HepG2 (cell line): ENCODE measurements around the gene DERL2. TPM values are rescaled to one million over a fixed set of nuclear protein-coding genes. Genes with fewer than 3 reads are reported as not detected.

Experiments
- DPF2 ChIP-seq: sonication (generic); formaldehyde crosslinking; IDR thresholded peaks from 2 replicates; pipeline ENCODE4 v1.4.0; 2020; ENCODE audit warnings: mild to moderate bottlenecking, low read depth, missing genetic modification reagents, borderline replicate concordance
- HMGA1 ChIP-seq: sonication (generic); formaldehyde crosslinking; conservative IDR thresholded peaks from 2 replicates; pipeline ENCODE4 v1.4.0; 2020; ENCODE audit warnings: missing genetic modification reagents
- MIER3 ChIP-seq: IDR thresholded peaks from 2 replicates; pipeline ENCODE4 v1.6.1; 2016; ENCODE audit warnings: missing compliant biosample characterization, borderline replicate concordance
- NFE2L2 ChIP-seq: fragments of 150-350 bp; IDR thresholded peaks from 2 replicates; pipeline ENCODE4 v1.6.1; 2014; ENCODE audit warnings: low read length
- SAFB2 ChIP-seq: sonication (generic); formaldehyde crosslinking; IDR thresholded peaks from 2 replicates; pipeline ENCODE4 v1.5.1; 2020; ENCODE audit warnings: missing genetic modification reagents, low read depth, mild to moderate bottlenecking, borderline replicate concordance
- SMAD9 ChIP-seq: sonication (generic); formaldehyde crosslinking; IDR thresholded peaks from 2 replicates; pipeline ENCODE4 v1.5.1; 2020; ENCODE audit warnings: mild to moderate bottlenecking, missing genetic modification reagents
- SP1 ChIP-seq, 2 experiments: fragments of 450-650 bp in 1 of 2; sonication (generic) in 1 of 2; formaldehyde crosslinking in 1 of 2; IDR thresholded peaks; 2 replicates each; pipeline versions ENCODE4 v1.4.0 to v1.6.1; 2016 to 2020; ENCODE audit warnings: missing genetic modification reagents in 1 of 2
- ZFYVE20 ChIP-seq: sonication (generic); formaldehyde crosslinking; IDR thresholded peaks from 2 replicates; pipeline ENCODE4 v1.8.0; 2023; ENCODE audit warnings: low read depth, mild to moderate bottlenecking, moderate library complexity, missing genetic modification reagents, borderline replicate concordance
- ZNF256 ChIP-seq: sonication (generic); formaldehyde crosslinking; conservative IDR thresholded peaks from 2 replicates; pipeline ENCODE4 v1.4.0; 2020; ENCODE audit warnings: missing genetic modification reagents
- ZNF274 ChIP-seq: sonication (generic); formaldehyde crosslinking; IDR thresholded peaks from 2 replicates; pipeline ENCODE4 v1.5.1; 2020; ENCODE audit warnings: mild to moderate bottlenecking, missing genetic modification reagents
- ZNF451 ChIP-seq: sonication (generic); formaldehyde crosslinking; IDR thresholded peaks from 2 replicates; pipeline ENCODE4 v1.5.0; 2020; ENCODE audit warnings: mild to moderate bottlenecking, missing genetic modification reagents
- ZNF572 ChIP-seq: sonication (generic); formaldehyde crosslinking; IDR thresholded peaks from 2 replicates; pipeline ENCODE4 v1.5.1; 2020; ENCODE audit warnings: mild to moderate bottlenecking, missing genetic modification reagents
- ZNF616 ChIP-seq: sonication (generic); formaldehyde crosslinking; IDR thresholded peaks from 2 replicates; pipeline ENCODE4 v1.5.0; 2020; ENCODE audit warnings: low read depth, mild to moderate bottlenecking, missing genetic modification reagents
- ZNF792 ChIP-seq: IDR thresholded peaks from 2 replicates; pipeline ENCODE4 v1.6.1; 2016
- ZNF883 ChIP-seq: sonication (generic); formaldehyde crosslinking; IDR thresholded peaks from 2 replicates; pipeline ENCODE4 v1.5.1; 2020; ENCODE audit warnings: mild to moderate bottlenecking, missing genetic modification reagents; ENCODE audit errors: not compliant biosample characterization
- ZSCAN9 ChIP-seq: IDR thresholded peaks from 2 replicates; pipeline ENCODE4 v1.6.1; 2016; ENCODE audit warnings: borderline replicate concordance
- polyA plus RNA-seq, 8 experiments: library from polyadenylated mRNA; depleted of rRNA in 3 of 8; stranded (reverse) in 7 of 8; unstranded in 1 of 8; fragments of >200 nt; fragmentation: Illumina TruSeq in 4 of 8; extraction: Trizol in 4 of 8; gene quantifications; 2 replicates each; pipeline versions ENCODE4 v1.2.1 to v1.2.3, GENCODE V29; 2011 to 2016; ENCODE audit warnings: low read depth in 4 of 8, missing spikeins in 1 of 8, mixed read lengths in 1 of 8; ENCODE audit not compliant: insufficient read depth in 1 of 8
- total RNA-seq, 5 experiments: library from RNA; depleted of rRNA; stranded (reverse); fragments of >200 nt; fragmentation: Illumina TruSeq; extraction: Trizol; gene quantifications; 2 replicates each; pipeline ENCODE4 v1.2.3, GENCODE V29; 2016; ENCODE audit warnings: low read depth in 1 of 5
- TF ChIP-seq, protein P1 (sequence below): sonication (generic); formaldehyde crosslinking; IDR thresholded peaks from 2 replicates; pipeline ENCODE4 v1.5.0; 2020; ENCODE audit warnings: mild to moderate bottlenecking, missing genetic modification reagents, borderline replicate concordance
- TF ChIP-seq, protein P2 (sequence below): sonication (generic); formaldehyde crosslinking; IDR thresholded peaks from 2 replicates; pipeline ENCODE4 v1.4.0; 2020; ENCODE audit warnings: missing genetic modification reagents, borderline replicate concordance
- TF ChIP-seq, protein P3 (sequence below): IDR thresholded peaks from 2 replicates; pipeline ENCODE4 v1.6.1; 2016; ENCODE audit warnings: missing genetic modification reagents, missing compliant biosample characterization
- TF ChIP-seq, protein P4 (sequence below), 2 experiments: fragments of 450-650 bp in 1 of 2; sonication (generic) in 1 of 2; formaldehyde crosslinking; IDR thresholded peaks; 2 replicates each; pipeline versions ENCODE4 v1.5.0 to v1.8.0; 2020 to 2022; ENCODE audit warnings: mild to moderate bottlenecking in 1 of 2, missing genetic modification reagents in 1 of 2

DERL2 gene
- total and polyA plus RNA-seq, 2 of the 13 experiments (the other 11 are each of a cell fraction or from before 2014, with no cell fraction given) = 59.3 to 65.2 TPM

DNA sequence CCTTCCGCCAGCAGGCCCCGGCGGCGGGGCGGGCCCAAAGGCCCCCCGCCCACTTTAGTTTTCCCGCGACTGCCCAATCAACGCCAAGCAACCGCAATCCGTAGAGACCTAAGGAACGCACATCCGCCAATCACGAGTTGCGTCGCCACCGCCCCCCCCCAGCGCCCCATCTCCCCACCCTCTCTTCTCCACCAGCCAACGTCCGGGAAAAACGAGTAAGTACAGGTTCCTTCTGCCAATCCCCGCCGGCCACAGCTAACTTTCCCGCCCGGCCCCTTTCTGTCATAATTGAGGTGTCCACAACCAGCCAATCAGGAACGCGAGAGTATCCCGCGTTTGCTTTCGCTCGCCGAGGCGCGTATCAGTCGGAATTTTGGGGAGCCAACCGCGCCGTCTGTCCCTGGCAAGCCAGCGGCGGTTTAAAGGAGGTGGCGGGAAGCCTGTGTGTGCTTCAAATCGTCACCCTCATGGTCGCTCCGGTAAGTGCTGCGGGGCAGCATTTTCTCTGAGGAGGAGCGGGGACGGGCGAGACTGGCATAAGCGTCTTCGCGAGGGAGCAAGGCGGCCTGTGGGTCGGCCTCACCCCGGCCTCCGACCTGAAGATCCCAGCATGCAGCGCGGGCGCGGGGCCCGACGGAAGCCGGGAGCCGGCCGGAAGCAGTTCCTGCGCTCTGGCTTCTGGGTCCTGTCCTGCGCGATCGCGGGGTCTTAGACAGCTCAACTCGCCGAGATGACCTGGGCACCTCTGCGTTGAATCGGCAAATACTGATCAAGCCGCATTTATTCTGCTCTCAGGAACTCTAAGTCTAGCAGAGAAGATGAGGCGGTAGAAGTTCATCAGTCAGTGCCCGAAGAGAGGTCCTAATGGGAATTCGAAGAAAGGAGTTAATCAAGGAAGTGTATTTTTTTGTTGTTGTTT is 487 bp upstream of the DERL2 start, which contains the start of gene MIS12 (continued):
- TF ChIP-seq, protein P1, sequence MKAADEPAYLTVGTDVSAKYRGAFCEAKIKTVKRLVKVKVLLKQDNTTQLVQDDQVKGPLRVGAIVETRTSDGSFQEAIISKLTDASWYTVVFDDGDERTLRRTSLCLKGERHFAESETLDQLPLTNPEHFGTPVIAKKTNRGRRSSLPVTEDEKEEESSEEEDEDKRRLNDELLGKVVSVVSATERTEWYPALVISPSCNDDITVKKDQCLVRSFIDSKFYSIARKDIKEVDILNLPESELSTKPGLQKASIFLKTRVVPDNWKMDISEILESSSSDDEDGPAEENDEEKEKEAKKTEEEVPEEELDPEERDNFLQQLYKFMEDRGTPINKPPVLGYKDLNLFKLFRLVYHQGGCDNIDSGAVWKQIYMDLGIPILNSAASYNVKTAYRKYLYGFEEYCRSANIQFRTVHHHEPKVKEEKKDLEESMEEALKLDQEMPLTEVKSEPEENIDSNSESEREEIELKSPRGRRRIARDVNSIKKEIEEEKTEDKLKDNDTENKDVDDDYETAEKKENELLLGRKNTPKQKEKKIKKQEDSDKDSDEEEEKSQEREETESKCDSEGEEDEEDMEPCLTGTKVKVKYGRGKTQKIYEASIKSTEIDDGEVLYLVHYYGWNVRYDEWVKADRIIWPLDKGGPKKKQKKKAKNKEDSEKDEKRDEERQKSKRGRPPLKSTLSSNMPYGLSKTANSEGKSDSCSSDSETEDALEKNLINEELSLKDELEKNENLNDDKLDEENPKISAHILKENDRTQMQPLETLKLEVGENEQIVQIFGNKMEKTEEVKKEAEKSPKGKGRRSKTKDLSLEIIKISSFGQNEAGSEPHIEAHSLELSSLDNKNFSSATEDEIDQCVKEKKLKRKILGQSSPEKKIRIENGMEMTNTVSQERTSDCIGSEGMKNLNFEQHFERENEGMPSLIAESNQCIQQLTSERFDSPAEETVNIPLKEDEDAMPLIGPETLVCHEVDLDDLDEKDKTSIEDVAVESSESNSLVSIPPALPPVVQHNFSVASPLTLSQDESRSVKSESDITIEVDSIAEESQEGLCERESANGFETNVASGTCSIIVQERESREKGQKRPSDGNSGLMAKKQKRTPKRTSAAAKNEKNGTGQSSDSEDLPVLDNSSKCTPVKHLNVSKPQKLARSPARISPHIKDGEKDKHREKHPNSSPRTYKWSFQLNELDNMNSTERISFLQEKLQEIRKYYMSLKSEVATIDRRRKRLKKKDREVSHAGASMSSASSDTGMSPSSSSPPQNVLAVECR (CRISPR knock-in tag) = peak; percentile 97
- TF ChIP-seq ZNF883 (CRISPR knock-in tag) (no peak), HMGA1 (CRISPR knock-in tag) (no peak), ZNF792 (CRISPR knock-in tag) (peak; percentile 52; the same call in 1 of the 2 replicates), SP1 (IDR thresholded peaks at IDR 0.05) (no peak), SP1 (CRISPR knock-in tag; IDR thresholded peaks at IDR 0.05) (no peak; the same call in 1 of the 2 replicates), ZNF256 (CRISPR knock-in tag) (0 out of 2 replicates have a peak, but pooled peaks have one; percentile 16), ZNF451 (CRISPR knock-in tag) (peak; percentile 85), SAFB2 (CRISPR knock-in tag) (peak; percentile 33; the same call in 1 of the 2 replicates), MIER3 (peak; percentile 28; the same call in 1 of the 2 replicates), DPF2 (no peak), SMAD9 (no peak; the same call in 1 of the 2 replicates), NFE2L2 (no peak), ZSCAN9 (CRISPR knock-in tag) (peak; percentile 61; the same call in 1 of the 2 replicates), ZFYVE20 (CRISPR knock-in tag) (no peak), ZNF616 (CRISPR knock-in tag) (0 out of 2 replicates have a peak, but pooled peaks have one; percentile 55), ZNF274 (no peak), ZNF572 (CRISPR knock-in tag) (no peak)
- TF ChIP-seq, protein P2, sequence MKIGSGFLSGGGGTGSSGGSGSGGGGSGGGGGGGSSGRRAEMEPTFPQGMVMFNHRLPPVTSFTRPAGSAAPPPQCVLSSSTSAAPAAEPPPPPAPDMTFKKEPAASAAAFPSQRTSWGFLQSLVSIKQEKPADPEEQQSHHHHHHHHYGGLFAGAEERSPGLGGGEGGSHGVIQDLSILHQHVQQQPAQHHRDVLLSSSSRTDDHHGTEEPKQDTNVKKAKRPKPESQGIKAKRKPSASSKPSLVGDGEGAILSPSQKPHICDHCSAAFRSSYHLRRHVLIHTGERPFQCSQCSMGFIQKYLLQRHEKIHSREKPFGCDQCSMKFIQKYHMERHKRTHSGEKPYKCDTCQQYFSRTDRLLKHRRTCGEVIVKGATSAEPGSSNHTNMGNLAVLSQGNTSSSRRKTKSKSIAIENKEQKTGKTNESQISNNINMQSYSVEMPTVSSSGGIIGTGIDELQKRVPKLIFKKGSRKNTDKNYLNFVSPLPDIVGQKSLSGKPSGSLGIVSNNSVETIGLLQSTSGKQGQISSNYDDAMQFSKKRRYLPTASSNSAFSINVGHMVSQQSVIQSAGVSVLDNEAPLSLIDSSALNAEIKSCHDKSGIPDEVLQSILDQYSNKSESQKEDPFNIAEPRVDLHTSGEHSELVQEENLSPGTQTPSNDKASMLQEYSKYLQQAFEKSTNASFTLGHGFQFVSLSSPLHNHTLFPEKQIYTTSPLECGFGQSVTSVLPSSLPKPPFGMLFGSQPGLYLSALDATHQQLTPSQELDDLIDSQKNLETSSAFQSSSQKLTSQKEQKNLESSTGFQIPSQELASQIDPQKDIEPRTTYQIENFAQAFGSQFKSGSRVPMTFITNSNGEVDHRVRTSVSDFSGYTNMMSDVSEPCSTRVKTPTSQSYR (CRISPR knock-in tag) = peak; percentile 42; the same call in 1 of the 2 replicates
- TF ChIP-seq, protein P3, sequence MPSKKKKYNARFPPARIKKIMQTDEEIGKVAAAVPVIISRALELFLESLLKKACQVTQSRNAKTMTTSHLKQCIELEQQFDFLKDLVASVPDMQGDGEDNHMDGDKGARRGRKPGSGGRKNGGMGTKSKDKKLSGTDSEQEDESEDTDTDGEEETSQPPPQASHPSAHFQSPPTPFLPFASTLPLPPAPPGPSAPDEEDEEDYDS (CRISPR knock-in tag) = peak; percentile 43; the same call in 1 of the 2 replicates
- TF ChIP-seq, protein P4, sequence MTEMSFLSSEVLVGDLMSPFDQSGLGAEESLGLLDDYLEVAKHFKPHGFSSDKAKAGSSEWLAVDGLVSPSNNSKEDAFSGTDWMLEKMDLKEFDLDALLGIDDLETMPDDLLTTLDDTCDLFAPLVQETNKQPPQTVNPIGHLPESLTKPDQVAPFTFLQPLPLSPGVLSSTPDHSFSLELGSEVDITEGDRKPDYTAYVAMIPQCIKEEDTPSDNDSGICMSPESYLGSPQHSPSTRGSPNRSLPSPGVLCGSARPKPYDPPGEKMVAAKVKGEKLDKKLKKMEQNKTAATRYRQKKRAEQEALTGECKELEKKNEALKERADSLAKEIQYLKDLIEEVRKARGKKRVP (CRISPR knock-in tag; IDR thresholded peaks at IDR 0.05) = 0 out of 4 replicates have a peak, but pooled peaks of 1 of the 2 experiments have one; percentile 24
